Heart left ventricle (tissue), 16 donors: Measurements from ENCODE around the gene BCKDHB. TPM values are rescaled to one million over a fixed set of nuclear protein-coding genes. Genes with fewer than 3 reads are reported as not detected.

Experiments used
- ATAC-seq, 4 donors: fragments of 200-7000 bp; cut with Tn5 transposase; one replicate each; pipeline ENCODE4 v1.9.1; 2020 to 2022; ENCODE audit warnings: moderate library complexity in 4 of 4, mild to moderate bottlenecking in 3 of 4, moderate number of reproducible peaks in 1 of 4
- DNase-seq, 5 donors: peaks; one replicate each; pipeline ENCODE4 v3.0.0-alpha.2; 2020
- H3K27ac ChIP-seq, 12 donors: fragments of 200-600 bp; sonication (generic) in 4 of 12; one replicate each; pipeline versions ENCODE4 v1.5.0 to v1.8.0; 2016 to 2022; ENCODE audit warnings: mild to moderate bottlenecking in 2 of 12
- H3K27me3 ChIP-seq, 9 donors: fragments of 200-600 bp; sonication (generic) in 2 of 9; one replicate each; pipeline versions ENCODE4 v1.5.1 to v1.8.0; 2016 to 2022; ENCODE audit warnings: mild to moderate bottlenecking in 3 of 9
- H3K36me3 ChIP-seq, 9 donors: fragments of 200-600 bp; sonication (generic) in 2 of 9; one replicate each; pipeline versions ENCODE4 v1.5.0 to v1.8.0; 2018 to 2022; ENCODE audit warnings: mild to moderate bottlenecking in 2 of 9
- H3K4me1 ChIP-seq, 12 donors: fragments of 200-600 bp; sonication (generic) in 4 of 12; one replicate each; pipeline versions ENCODE4 v1.5.0 to v1.8.0; 2016 to 2022; ENCODE audit warnings: mild to moderate bottlenecking in 3 of 12
- H3K4me3 ChIP-seq, 12 donors: fragments of 200-600 bp; sonication (generic) in 4 of 12; one replicate each; pipeline versions ENCODE4 v1.5.0 to v1.8.0; 2017 to 2022; ENCODE audit warnings: mild to moderate bottlenecking in 9 of 12, moderate library complexity in 4 of 12
- H3K9me3 ChIP-seq, 12 donors: fragments of 200-600 bp; sonication (generic) in 4 of 12; one replicate each; pipeline versions ENCODE4 v1.5.0 to v1.8.0; 2016 to 2022; ENCODE audit warnings: mild to moderate bottlenecking in 1 of 12
- CTCF ChIP-seq, 12 donors: fragments of 200-600 bp; sonication (generic) in 4 of 12; IDR thresholded peaks; one replicate each; pipeline versions ENCODE4 v1.5.0 to v1.8.0; 2018 to 2022; ENCODE audit warnings: antibody characterized with exemption in 12 of 12, mild to moderate bottlenecking in 5 of 12
- POLR2A ChIP-seq, 2 donors: fragments of 450-650 bp; IDR thresholded peaks; one replicate each; pipeline ENCODE4 v1.6.1; 2017; ENCODE audit warnings: antibody characterized with exemption in 2 of 2, mild to moderate bottlenecking in 2 of 2, moderate library complexity in 2 of 2
- WGBS, 4 donors: extraction: QIAGEN DNeasy Blood & Tissue Kit in 2 of 4; methylation state at CpG; one replicate each; pipeline versions ENCODE4 v1.1.5 to v1.1.7; 2013 to 2018; 5-methylcytosine and 5-hydroxymethylcytosine counted together
- intact Hi-C, 10 donors: fragments of 100-400 bp; cut with DNase I; formaldehyde crosslinking; loops; one replicate each; pipeline versions ENCODE4 v1.11.1 to v1.14.2; 2022
- polyA plus RNA-seq, 2 donors: library from polyadenylated mRNA; stranded (reverse); fragments of 200-250 nt; gene quantifications; one replicate each; pipeline ENCODE4 v1.2.3, GENCODE V29; 2013
- total RNA-seq, 9 donors: library from RNA; depleted of rRNA in 2 of 9; stranded (reverse); fragments of >200 nt in 2 of 9; fragmentation: NEBNext Ultra II Directional in 3 of 9; extraction: Animal tissue kit (Norgen Biotek cat#: 25700) in 3 of 9; gene quantifications; one replicate each; pipeline versions ENCODE4 v1.1.0 to v1.2.4, GENCODE V29; 2016 to 2023
- donor health status: ischemic (EF 13 %, LVEDD 7.1; RV severe dilation, severe dysfunction).
- donor health status: healthy with polysubstance abuse.
- donor health status: DM: no; HTN: yes; CAD: no.
- donor health status: DM: no; HTN: no; CAD: no.
- donor health status: ischemic (EF 25% LVEDD 6.9; RV normal size, moderate dysfunction).
- donor health status: ischemic (EF 25% LVEDD 5.7; RV mildly dilated, moderate dysfunction).
- donor health status: healthy.
- donor health status: DM: yes; HTN: yes; CAD: no.
- donor health status: ischemic (EF 35%, LVEDD 5.7; RV mildly dilated, moderate dysfunction).
- donor health status: nonischemic (EF 11% LVEDD 7.7; RV severe dilation, severe dysfunction).
- donor health status: DM: yes; HTN: yes; CAD: no.
- donor health status: PGD.
- donor health status: ischemic (EF 29% LVEDD 5.4; RV normal size, mild dysfunction).
- donor health status: nonischemic (EF 23%, LVEDD 6.1; RV moderate dilation, normal function).

Gene BCKDHB
- total and polyA plus RNA-seq, 11 donors = 10.1 to 41.9 (median 27.6) TPM

GRCh38 chr6:80126657-80127345 lies 20.3 kb downstream of the BCKDHB start:
- Histone ChIP-seq H3K4me3 (no peak overlapping the region), H3K36me3 (peaks cover 0 to 32% (median 12%) of the 10 kb centered on the region in 9 donors), H3K4me1 (peaks cover 0 to 6% (median 0%) of the 10 kb centered on the region in 12 donors), H3K27me3 (no peaks in the 10 kb centered on the region), H3K9me3 (peaks cover 0 to 6% (median 0%) of the 10 kb centered on the region in 12 donors), H3K27ac (no peak overlapping the region)
- intact Hi-C loops = no loop called here
- no peak for ATAC-seq
- WGBS, 4 donors = 91 to 96% (median 94%) methylated on average over 5 of the region's 5 CpGs
- DNase-seq = no peak
- TF ChIP-seq POLR2A (IDR thresholded peaks at IDR 0.05) = no peak
- TF ChIP-seq CTCF (IDR thresholded peaks at IDR 0.05) = no peak

- Histone ChIP-seq H3K4me3 (no peak overlapping the region), H3K27me3 (no peaks in the 10 kb centered on the region), H3K4me1 (peaks cover 0 to 6% (median 0%) of the 10 kb centered on the region in 12 donors), H3K9me3 (peaks cover 0 to 2% (median 0%) of the 10 kb centered on the region in 12 donors), H3K36me3 (peaks cover 0 to 37% (median 12%) of the 10 kb centered on the region in 9 donors), H3K27ac (no peak overlapping the region)
- intact Hi-C loops = no loop called here
- WGBS, 4 donors = 84 to 94% (median 93%) methylated on average over 3 of the region's 3 CpGs
- DNase-seq (no peak), ATAC-seq (no peak)
- TF ChIP-seq CTCF (IDR thresholded peaks at IDR 0.05) (no peak), POLR2A (IDR thresholded peaks at IDR 0.05) (no peak)
Observed at GRCh38 chr6:80129485-80129884, 23.0 kb downstream of the BCKDHB start.

GRCh38 chr6:80133020-80133419 lies 26.5 kb downstream of the BCKDHB start:
- WGBS, 4 donors = 46 to 55% (median 51%) methylated on average over 4 of the region's 4 CpGs
- no peak overlapping the region for H3K27ac ChIP-seq
- H3K4me3 ChIP-seq = no peak overlapping the region
- H3K9me3 ChIP-seq = no peaks in the 10 kb centered on the region
- peaks cover 0 to 6% (median 0%) of the 10 kb centered on the region in 12 donors for H3K4me1 ChIP-seq
- H3K36me3 ChIP-seq = peaks cover 0 to 39% (median 12%) of the 10 kb centered on the region in 9 donors
- intact Hi-C loops = loop anchor here in 3 of 10 donors (10.0 kb wide), 3 partner anchors 202 to 1622 kb away; partner anchors contain the start of gene TENT5A (in 1 of the 3)
- ATAC-seq = peak; percentile 18 to 78 (median 57)
- TF ChIP-seq POLR2A (IDR thresholded peaks at IDR 0.05) = no peak
- TF ChIP-seq CTCF (IDR thresholded peaks at IDR 0.05) = peak in 11 of 12 donors; percentile 30 to 71 (median 58)
- peak in 4 of 5 donors; percentile 43 to 64 (median 60) for DNase-seq
- no peaks in the 10 kb centered on the region for H3K27me3 ChIP-seq

- Histone ChIP-seq H3K4me1 (no peaks in the 10 kb centered on the region), H3K36me3 (peaks cover 0 to 32% (median 12%) of the 10 kb centered on the region in 9 donors), H3K27me3 (no peaks in the 10 kb centered on the region), H3K27ac (no peak overlapping the region), H3K9me3 (no peaks in the 10 kb centered on the region), H3K4me3 (no peak overlapping the region)
- ATAC-seq (no peak), DNase-seq (no peak)
- WGBS, 4 donors = 95 to 100% (median 99%) methylated on average over 1 of the region's 1 CpG
- TF ChIP-seq POLR2A (IDR thresholded peaks at IDR 0.05) = no peak
- TF ChIP-seq CTCF (IDR thresholded peaks at IDR 0.05) = no peak
- intact Hi-C loops = loop anchor here in 3 of 10 donors (10.0 kb wide), 3 partner anchors 201 to 1621 kb away; partner anchors contain the start of gene TENT5A (in 1 of the 3)
Observed at GRCh38 chr6:80134065-80134464, 27.6 kb downstream of the BCKDHB start.
